HEK293 (cell line): ENCODE measurements around the gene ARNT2.

Source experiments
- CTCF ChIA-PET: fragments of 350-600 bp; formaldehyde crosslinking; extraction: SDS; loops from one replicate; lab custom pipeline; 2021; ENCODE audit warnings: antibody characterized with exemption; lab: Yijun Ruan, JAX
- POLR2A ChIA-PET: fragments of 300-600 bp; formaldehyde crosslinking; extraction: SDS; loops from one replicate; lab custom pipeline; 2020; ENCODE audit warnings: antibody characterized with exemption, inconsistent platforms; lab: Yijun Ruan, JAX
- H3K27ac ChIP-seq: fragments of 200-500 bp; sonication (Bioruptor generic); 2 replicates; pipeline ENCODE4 v1.5.1; 2014; ENCODE audit warnings: low read depth, low read length, control low read depth, inconsistent platforms; ENCODE audit errors: extremely low read depth
- H3K36me3 ChIP-seq, 2 experiments: fragments of 200-500 bp in 1 of 2; sonication (Bioruptor generic) in 1 of 2; 1 replicate in 1 of 2; 2 replicates in 1 of 2; pipeline ENCODE4 v1.5.1; 2014 to 2017; ENCODE audit warnings: inconsistent platforms in 2 of 2, low read length in 2 of 2; ENCODE audit not compliant: control insufficient read depth in 2 of 2, insufficient read depth in 1 of 2
- H3K4me1 ChIP-seq: fragments of 200-500 bp; sonication (Bioruptor generic); 2 replicates; pipeline ENCODE4 v1.5.1; 2014; ENCODE audit warnings: mild to moderate bottlenecking, low read length, inconsistent platforms; ENCODE audit not compliant: control insufficient read depth, insufficient read depth
- H3K4me3 ChIP-seq: 2 replicates; pipeline ENCODE4 v1.5.1; 2011; ENCODE audit warnings: low read depth, mild to moderate bottlenecking, control low read depth, low read length, moderate library complexity
- H3K9me3 ChIP-seq: fragments of 200-500 bp; sonication (Bioruptor generic); 2 replicates; pipeline ENCODE4 v1.5.1; 2014; ENCODE audit warnings: low read depth, low read length, inconsistent platforms; ENCODE audit not compliant: control insufficient read depth, insufficient read depth
- EGR2 ChIP-seq: fragments of 450-650 bp; formaldehyde crosslinking; IDR thresholded peaks from 2 replicates; pipeline ENCODE4 v1.5.1; 2016; ENCODE audit warnings: low read depth, missing biosample characterization, missing genetic modification characterization
- HOXA7 ChIP-seq: sonication (generic); formaldehyde crosslinking; IDR thresholded peaks from 2 replicates; pipeline ENCODE4 v1.8.1; 2022; ENCODE audit warnings: missing genetic modification reagents, borderline replicate concordance
- KLF7 ChIP-seq: fragments of 450-650 bp; formaldehyde crosslinking; IDR thresholded peaks from 2 replicates; pipeline ENCODE4 v1.5.1; 2016; ENCODE audit warnings: missing biosample characterization, missing genetic modification characterization, borderline replicate concordance
- KLF8 ChIP-seq: fragments of 450-650 bp; formaldehyde crosslinking; IDR thresholded peaks from 2 replicates; pipeline ENCODE4 v1.5.1; 2016; ENCODE audit warnings: missing biosample characterization, missing genetic modification characterization
- MZF1 ChIP-seq: fragments of 450-650 bp; formaldehyde crosslinking; IDR thresholded peaks from 2 replicates; pipeline ENCODE4 v1.5.1; 2017; ENCODE audit warnings: missing biosample characterization, missing genetic modification characterization, borderline replicate concordance
- PRDM1 ChIP-seq: fragments of 450-650 bp; formaldehyde crosslinking; IDR thresholded peaks from 2 replicates; pipeline ENCODE4; 2016; ENCODE audit warnings: missing biosample characterization, missing genetic modification characterization
- RBAK ChIP-seq: fragments of 450-650 bp; formaldehyde crosslinking; IDR thresholded peaks from 2 replicates; pipeline ENCODE4 v1.5.1; 2016; ENCODE audit warnings: missing biosample characterization, missing genetic modification characterization
- ZBTB17 ChIP-seq: fragments of 450-650 bp; formaldehyde crosslinking; IDR thresholded peaks from 2 replicates; pipeline ENCODE4 v1.5.1; 2016; ENCODE audit warnings: missing biosample characterization, missing genetic modification characterization
- ZNF221 ChIP-seq: fragments of 450-650 bp; formaldehyde crosslinking; IDR thresholded peaks from 2 replicates; pipeline ENCODE4 v1.5.1; 2017; ENCODE audit warnings: missing biosample characterization, missing genetic modification characterization, borderline replicate concordance
- ZNF239 ChIP-seq: fragments of 450-650 bp; formaldehyde crosslinking; IDR thresholded peaks from 2 replicates; pipeline ENCODE4 v1.5.1; 2016; ENCODE audit warnings: missing biosample characterization, missing genetic modification characterization
- ZNF274 ChIP-seq, 2 experiments: fragments of 200-500 bp in 1 of 2; fragments of 450-650 bp in 1 of 2; sonication (Bioruptor generic) in 1 of 2; formaldehyde crosslinking in 1 of 2; IDR thresholded peaks; 2 replicates each; pipeline versions ENCODE4 v1.5.1 to v1.6.1; 2014 to 2016; ENCODE audit warnings: borderline replicate concordance in 1 of 2, inconsistent platforms in 1 of 2, low read length in 1 of 2, missing biosample characterization in 1 of 2, missing genetic modification characterization in 1 of 2
- ZNF391 ChIP-seq: fragments of 450-650 bp; formaldehyde crosslinking; IDR thresholded peaks from 2 replicates; pipeline ENCODE4 v1.5.1; 2016; ENCODE audit warnings: low read depth, missing biosample characterization, missing genetic modification characterization, borderline replicate concordance
- ZNF514 ChIP-seq: fragments of 450-650 bp; formaldehyde crosslinking; IDR thresholded peaks from 2 replicates; pipeline ENCODE4 v1.5.1; 2016; ENCODE audit warnings: missing biosample characterization, missing genetic modification characterization
- ZNF670 ChIP-seq: fragments of 450-650 bp; formaldehyde crosslinking; IDR thresholded peaks from 2 replicates; pipeline ENCODE4 v1.5.1; 2016; ENCODE audit warnings: missing biosample characterization, missing genetic modification characterization, low read depth
- TF ChIP-seq, protein P1 (sequence below): fragments of 450-650 bp; formaldehyde crosslinking; IDR thresholded peaks from 2 replicates; pipeline ENCODE4 v1.5.1; 2016; ENCODE audit warnings: missing biosample characterization, missing genetic modification characterization
- TF ChIP-seq, protein P2 (sequence below): sonication (generic); formaldehyde crosslinking; IDR thresholded peaks from 2 replicates; pipeline ENCODE4 v1.8.1; 2022; ENCODE audit warnings: mild to moderate bottlenecking, moderate library complexity, missing genetic modification reagents
- TF ChIP-seq, protein P3 (sequence below): fragments of 450-650 bp; formaldehyde crosslinking; IDR thresholded peaks from 2 replicates; pipeline ENCODE4 v1.5.1; 2017; ENCODE audit warnings: missing biosample characterization, missing genetic modification characterization
- TF ChIP-seq, protein P4 (sequence below): fragments of 450-650 bp; formaldehyde crosslinking; IDR thresholded peaks from 2 replicates; pipeline ENCODE4 v1.5.1; 2016; ENCODE audit warnings: missing biosample characterization, missing genetic modification characterization
- TF ChIP-seq, protein P5 (sequence below): IDR thresholded peaks from 2 replicates; pipeline ENCODE4 v1.6.1; 2011; ENCODE audit warnings: mild to moderate bottlenecking, low read depth, low read length, borderline replicate concordance

The ARNT2 gene

DNA sequence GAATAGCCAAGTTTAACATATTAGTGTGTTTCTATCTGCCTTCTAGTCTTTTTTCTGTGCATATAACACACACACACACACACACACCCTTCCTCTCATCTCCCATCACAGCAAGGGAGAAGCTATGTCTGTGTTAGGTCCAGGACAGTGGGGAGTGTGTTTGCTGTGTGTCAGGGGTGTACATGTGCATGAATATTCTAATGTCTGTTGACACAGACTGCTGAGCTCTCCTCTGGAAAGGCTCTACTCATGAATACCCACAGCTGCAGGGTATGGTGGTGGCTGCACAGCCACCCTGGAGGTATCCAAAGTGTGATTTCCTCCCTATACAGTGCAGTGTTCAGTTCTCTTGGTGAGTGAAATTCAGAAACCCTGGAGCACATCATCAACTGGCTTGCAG lies 42.9 kb downstream of the ARNT2 start (continued):
- TF ChIP-seq PRDM1 (tag by site-specific recombination) (no peak), ZNF514 (tag by site-specific recombination) (no peak)
- TF ChIP-seq, protein P1, sequence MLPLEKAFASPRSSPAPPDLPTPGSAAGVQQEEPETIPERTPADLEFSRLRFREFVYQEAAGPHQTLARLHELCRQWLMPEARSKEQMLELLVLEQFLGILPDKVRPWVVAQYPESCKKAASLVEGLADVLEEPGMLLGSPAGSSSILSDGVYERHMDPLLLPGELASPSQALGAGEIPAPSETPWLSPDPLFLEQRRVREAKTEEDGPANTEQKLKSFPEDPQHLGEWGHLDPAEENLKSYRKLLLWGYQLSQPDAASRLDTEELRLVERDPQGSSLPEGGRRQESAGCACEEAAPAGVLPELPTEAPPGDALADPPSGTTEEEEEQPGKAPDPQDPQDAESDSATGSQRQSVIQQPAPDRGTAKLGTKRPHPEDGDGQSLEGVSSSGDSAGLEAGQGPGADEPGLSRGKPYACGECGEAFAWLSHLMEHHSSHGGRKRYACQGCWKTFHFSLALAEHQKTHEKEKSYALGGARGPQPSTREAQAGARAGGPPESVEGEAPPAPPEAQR: no peak
- TF ChIP-seq, all 188 proteins: peak for 0

DNA sequence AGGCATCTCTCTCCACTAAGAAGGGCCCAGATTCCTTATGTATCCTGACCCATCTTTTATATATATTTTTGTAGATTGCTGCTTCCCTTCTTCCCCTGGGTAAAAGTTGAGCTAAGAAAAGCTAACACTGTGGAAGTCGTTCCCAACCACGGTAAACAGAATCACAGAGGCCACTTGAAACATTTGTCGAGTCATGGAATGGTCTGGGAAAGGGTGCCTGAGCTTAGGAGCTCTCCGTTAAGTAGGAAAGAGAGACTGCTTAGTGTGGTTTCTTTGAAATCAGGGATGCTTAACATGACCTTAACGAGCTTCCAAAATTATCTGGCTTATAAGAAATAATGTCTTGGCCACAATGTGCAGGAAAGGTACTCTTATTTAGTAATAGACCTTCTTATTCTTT lies 45.6 kb downstream of the ARNT2 start:
- Histone ChIP-seq H3K9me3 (no peaks in the 10 kb centered on the region), H3K36me3 (no peaks in the 10 kb centered on the region; a peak in 1 of 3 replicates), H3K27ac (no peak overlapping the region)
- TF ChIP-seq ZNF274 (IDR thresholded peaks at IDR 0.05; ENCODE audit: low read length) (no peak), ZNF274 (tag by site-specific recombination; IDR thresholded peaks at IDR 0.05; ENCODE audit: borderline replicate concordance) (no peak), KLF8 (tag by site-specific recombination) (no peak), ZBTB17 (tag by site-specific recombination) (no peak), ZNF670 (tag by site-specific recombination) (no peak), ZNF391 (tag by site-specific recombination) (no peak), RBAK (tag by site-specific recombination) (no peak), ZNF514 (tag by site-specific recombination) (no peak), KLF7 (no peak), MZF1 (tag by site-specific recombination) (no peak), ZNF221 (tag by site-specific recombination) (no peak), HOXA7 (no peak), ZNF239 (tag by site-specific recombination) (no peak), EGR2 (tag by site-specific recombination) (no peak)
- TF ChIP-seq, protein P2, sequence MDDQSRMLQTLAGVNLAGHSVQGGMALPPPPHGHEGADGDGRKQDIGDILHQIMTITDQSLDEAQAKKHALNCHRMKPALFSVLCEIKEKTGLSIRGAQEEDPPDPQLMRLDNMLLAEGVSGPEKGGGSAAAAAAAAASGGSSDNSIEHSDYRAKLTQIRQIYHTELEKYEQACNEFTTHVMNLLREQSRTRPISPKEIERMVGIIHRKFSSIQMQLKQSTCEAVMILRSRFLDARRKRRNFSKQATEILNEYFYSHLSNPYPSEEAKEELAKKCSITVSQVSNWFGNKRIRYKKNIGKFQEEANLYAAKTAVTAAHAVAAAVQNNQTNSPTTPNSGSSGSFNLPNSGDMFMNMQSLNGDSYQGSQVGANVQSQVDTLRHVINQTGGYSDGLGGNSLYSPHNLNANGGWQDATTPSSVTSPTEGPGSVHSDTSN (CRISPR knock-in tag): no peak
- TF ChIP-seq, protein P3, sequence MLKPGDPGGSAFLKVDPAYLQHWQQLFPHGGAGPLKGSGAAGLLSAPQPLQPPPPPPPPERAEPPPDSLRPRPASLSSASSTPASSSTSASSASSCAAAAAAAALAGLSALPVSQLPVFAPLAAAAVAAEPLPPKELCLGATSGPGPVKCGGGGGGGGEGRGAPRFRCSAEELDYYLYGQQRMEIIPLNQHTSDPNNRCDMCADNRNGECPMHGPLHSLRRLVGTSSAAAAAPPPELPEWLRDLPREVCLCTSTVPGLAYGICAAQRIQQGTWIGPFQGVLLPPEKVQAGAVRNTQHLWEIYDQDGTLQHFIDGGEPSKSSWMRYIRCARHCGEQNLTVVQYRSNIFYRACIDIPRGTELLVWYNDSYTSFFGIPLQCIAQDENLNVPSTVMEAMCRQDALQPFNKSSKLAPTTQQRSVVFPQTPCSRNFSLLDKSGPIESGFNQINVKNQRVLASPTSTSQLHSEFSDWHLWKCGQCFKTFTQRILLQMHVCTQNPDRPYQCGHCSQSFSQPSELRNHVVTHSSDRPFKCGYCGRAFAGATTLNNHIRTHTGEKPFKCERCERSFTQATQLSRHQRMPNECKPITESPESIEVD (tag by site-specific recombination): no peak
- TF ChIP-seq, protein P4, sequence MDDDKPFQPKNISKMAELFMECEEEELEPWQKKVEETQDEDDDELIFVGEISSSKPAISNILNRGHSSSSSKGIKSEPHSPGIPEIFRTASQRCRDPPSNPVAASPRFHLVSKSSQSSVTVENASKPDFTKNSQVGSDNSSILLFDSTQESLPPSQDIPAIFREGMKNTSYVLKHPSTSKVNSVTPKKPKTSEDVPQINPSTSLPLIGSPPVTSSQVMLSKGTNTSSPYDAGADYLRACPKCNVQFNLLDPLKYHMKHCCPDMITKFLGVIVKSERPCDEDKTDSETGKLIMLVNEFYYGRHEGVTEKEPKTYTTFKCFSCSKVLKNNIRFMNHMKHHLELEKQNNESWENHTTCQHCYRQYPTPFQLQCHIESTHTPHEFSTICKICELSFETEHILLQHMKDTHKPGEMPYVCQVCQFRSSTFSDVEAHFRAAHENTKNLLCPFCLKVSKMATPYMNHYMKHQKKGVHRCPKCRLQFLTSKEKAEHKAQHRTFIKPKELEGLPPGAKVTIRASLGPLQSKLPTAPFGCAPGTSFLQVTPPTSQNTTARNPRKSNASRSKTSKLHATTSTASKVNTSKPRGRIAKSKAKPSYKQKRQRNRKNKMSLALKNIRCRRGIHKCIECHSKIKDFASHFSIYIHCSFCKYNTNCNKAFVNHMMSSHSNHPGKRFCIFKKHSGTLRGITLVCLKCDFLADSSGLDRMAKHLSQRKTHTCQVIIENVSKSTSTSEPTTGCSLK (tag by site-specific recombination): no peak
- TF ChIP-seq, protein P5, sequence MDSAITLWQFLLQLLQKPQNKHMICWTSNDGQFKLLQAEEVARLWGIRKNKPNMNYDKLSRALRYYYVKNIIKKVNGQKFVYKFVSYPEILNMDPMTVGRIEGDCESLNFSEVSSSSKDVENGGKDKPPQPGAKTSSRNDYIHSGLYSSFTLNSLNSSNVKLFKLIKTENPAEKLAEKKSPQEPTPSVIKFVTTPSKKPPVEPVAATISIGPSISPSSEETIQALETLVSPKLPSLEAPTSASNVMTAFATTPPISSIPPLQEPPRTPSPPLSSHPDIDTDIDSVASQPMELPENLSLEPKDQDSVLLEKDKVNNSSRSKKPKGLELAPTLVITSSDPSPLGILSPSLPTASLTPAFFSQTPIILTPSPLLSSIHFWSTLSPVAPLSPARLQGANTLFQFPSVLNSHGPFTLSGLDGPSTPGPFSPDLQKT: no peak
- TF ChIP-seq, all 188 proteins: peak for 0
- ChIA-PET POLR2A (no interaction called here), CTCF (interaction anchor here (0.6 to 1.9 kb wide), 8 partner anchors 29 to 816 kb away, joined by 3 to 6 read pairs (median 3); no protein-coding TSS in a partner anchor)
- Histone ChIP-seq H3K4me3 (no peak overlapping the region), H3K4me1 (no peaks in the 10 kb centered on the region)
